HCT116 (cell line): ENCODE results near the gene ELF5. TPM values are rescaled to one million over a fixed set of nuclear protein-coding genes. Genes with fewer than 3 reads are reported as not detected.

Experiments used
- ATAC-seq: fragments of 200-7000 bp; cut with Tn5 transposase; 2 replicates; pipeline ENCODE4 v1.9.1; 2020; ENCODE audit warnings: mild to moderate bottlenecking, moderate library complexity
- BruUV-seq: library from RNA; stranded (reverse); fragments of 400-500 nt; replicated peaks from 2 replicates; lab custom pipeline; 2021; lab: Mats Ljungman, UMichigan
- CTCF ChIA-PET: fragments of 300-600 bp; sonication (Branson Sonifier 250); formaldehyde crosslinking; loops from one replicate; lab custom pipeline; 2021; ENCODE audit warnings: antibody characterized with exemption; lab: Charles Lee
- POLR2A ChIA-PET: fragments of 300-600, 350-600 bp; sonication (Branson Sonifier 250); formaldehyde crosslinking; loops from one replicate; lab custom pipeline; 2021; ENCODE audit warnings: antibody characterized with exemption; lab: Charles Lee
- RAD21 ChIA-PET, 2 experiments: fragments of 300-600 bp; sonication (Branson Sonifier 250); formaldehyde crosslinking; loops; one replicate each; lab custom pipeline; 2023; ENCODE audit warnings: low total read pairs in 2 of 2; ENCODE audit not compliant: uncharacterized antibody in 2 of 2, unreplicated experiment in 2 of 2, low non-redundant PET in 1 of 2; lab: Charles Lee
- DNase-seq: peaks from one replicate; pipeline ENCODE4 v3.0.0-alpha.2; 2010; ENCODE audit warnings: low read depth, low spot score
- H2AFZ ChIP-seq: fragments of 200-600 bp; shearing (Covaris generic), sonication (generic); 2 replicates; pipeline ENCODE4 v1.6.1; 2017; ENCODE audit warnings: low read depth, mixed run types, mixed read lengths, antibody characterized with exemption, low read length; ENCODE audit not compliant: poor library complexity, severe bottlenecking
- H3K27ac ChIP-seq: 2 replicates; pipeline ENCODE4 v1.5.1; 2012; ENCODE audit warnings: low read depth, low read length
- H3K27me3 ChIP-seq: fragments of 200-600 bp; sonication (generic); 2 replicates; pipeline ENCODE4 v1.6.1; 2016; ENCODE audit warnings: mixed run types, low read length, mixed read lengths; ENCODE audit not compliant: insufficient read depth
- H3K36me3 ChIP-seq, 2 experiments: fragments of 200-500 bp in 1 of 2; fragments of 200-600 bp in 1 of 2; sonication (Bioruptor generic) in 1 of 2; sonication (generic) in 1 of 2; 2 replicates each; pipeline versions ENCODE4 v1.5.1 to v1.6.1; 2014 to 2016; ENCODE audit warnings: low read length in 2 of 2, inconsistent platforms in 1 of 2, mixed read lengths in 1 of 2, mixed run types in 1 of 2; ENCODE audit not compliant: insufficient read depth in 2 of 2, control insufficient read depth in 1 of 2
- H3K4me1 ChIP-seq, 2 experiments: fragments of 200-600 bp in 1 of 2; sonication (generic) in 1 of 2; 2 replicates each; pipeline versions ENCODE4 v1.5.1 to v1.6.1; 2012 to 2017; ENCODE audit warnings: low read length in 2 of 2, inconsistent platforms in 1 of 2, mild to moderate bottlenecking in 1 of 2, mixed read lengths in 1 of 2, mixed run types in 1 of 2, moderate library complexity in 1 of 2; ENCODE audit not compliant: insufficient read depth in 2 of 2, control insufficient read depth in 1 of 2
- H3K4me2 ChIP-seq: fragments of 200-600 bp; sonication (generic); 2 replicates; pipeline ENCODE4 v1.6.1; 2017; ENCODE audit warnings: mixed run types, low read length, mixed read lengths
- H3K4me3 ChIP-seq, 2 experiments: fragments of 200-600 bp in 1 of 2; sonication (generic) in 1 of 2; replicated peaks in 1 of 2; 2 replicates each; pipeline ENCODE4 v1.5.1; 2011 to 2016; ENCODE audit warnings: low read length in 2 of 2, control low read depth in 1 of 2, low read depth in 1 of 2, mild to moderate bottlenecking in 1 of 2, mixed read lengths in 1 of 2, mixed run types in 1 of 2
- H3K79me2 ChIP-seq: fragments of 200-600 bp; sonication (generic); 2 replicates; pipeline ENCODE4 v1.6.1; 2017; ENCODE audit warnings: mild to moderate bottlenecking, mixed run types, low read length, moderate library complexity, mixed read lengths; ENCODE audit not compliant: insufficient read depth
- H3K9ac ChIP-seq: fragments of 200-600 bp; sonication (generic); 2 replicates; pipeline ENCODE4 v1.6.1; 2016; ENCODE audit warnings: low read length, mixed read lengths
- H3K9me2 ChIP-seq: fragments of 200-600 bp; sonication (generic), shearing (Covaris generic); 2 replicates; pipeline ENCODE4 v1.6.1; 2017; ENCODE audit warnings: mixed run types, mild to moderate bottlenecking, moderate library complexity; ENCODE audit not compliant: insufficient read depth
- H3K9me3 ChIP-seq, 2 experiments: fragments of 200-500 bp in 1 of 2; fragments of 200-600 bp in 1 of 2; sonication (Bioruptor generic) in 1 of 2; sonication (generic) in 1 of 2; 2 replicates each; pipeline ENCODE4 v1.6.1; 2014 to 2017; ENCODE audit warnings: low read length in 2 of 2, mixed read lengths in 2 of 2, inconsistent platforms in 1 of 2, low read depth in 1 of 2, mild to moderate bottlenecking in 1 of 2, mixed run types in 1 of 2, moderate library complexity in 1 of 2; ENCODE audit not compliant: control insufficient read depth in 1 of 2, insufficient read depth in 1 of 2
- H4K20me1 ChIP-seq: fragments of 200-600 bp; sonication (generic), shearing (Covaris generic); 2 replicates; pipeline ENCODE4 v1.6.1; 2017; ENCODE audit warnings: mixed run types, mild to moderate bottlenecking, moderate library complexity; ENCODE audit not compliant: insufficient read depth
- CEBPB ChIP-seq: IDR thresholded peaks from 2 replicates; pipeline ENCODE4 v1.6.1; 2012; ENCODE audit warnings: low read depth
- EGR1 ChIP-seq: IDR thresholded peaks from 2 replicates; pipeline ENCODE4 v1.6.1; 2012; ENCODE audit warnings: low read depth
- EZH2phosphoT487 ChIP-seq: fragments of 200-600 bp; IDR thresholded peaks from 2 replicates; pipeline ENCODE4 v1.6.1; 2018; ENCODE audit warnings: antibody characterized with exemption, borderline replicate concordance
- FOSL1 ChIP-seq: IDR thresholded peaks from 2 replicates; pipeline ENCODE4 v1.6.1; 2012; ENCODE audit warnings: low read depth
- JUND ChIP-seq: IDR thresholded peaks from 2 replicates; pipeline ENCODE4 v1.6.1; 2012
- POLR2A ChIP-seq: IDR thresholded peaks from 2 replicates; pipeline ENCODE4 v1.7.0; 2011; ENCODE audit warnings: borderline replicate concordance; ENCODE audit not compliant: insufficient read depth, insufficient read length; ENCODE audit errors: extremely low read depth
- REST ChIP-seq: IDR thresholded peaks from 2 replicates; pipeline ENCODE4 v1.6.1; 2012; ENCODE audit warnings: low read depth
- SP1 ChIP-seq: IDR thresholded peaks from 2 replicates; pipeline ENCODE4 v1.6.1; 2012; ENCODE audit warnings: low read depth
- SRF ChIP-seq: IDR thresholded peaks from 2 replicates; pipeline ENCODE4 v1.6.1; 2012; ENCODE audit warnings: low read depth
- TCF7L2 ChIP-seq: IDR thresholded peaks from 2 replicates; pipeline ENCODE4 v1.7.0; 2011; ENCODE audit warnings: borderline replicate concordance, inconsistent platforms; ENCODE audit not compliant: insufficient read depth, insufficient read length; ENCODE audit errors: extremely low read depth
- YY1 ChIP-seq: IDR thresholded peaks from 2 replicates; pipeline ENCODE4 v1.6.1; 2011; ENCODE audit warnings: low read length, low read depth, moderate library complexity, mild to moderate bottlenecking; ENCODE audit not compliant: insufficient replicate concordance; ENCODE audit errors: extremely low read depth
- ZBTB33 ChIP-seq: IDR thresholded peaks from 2 replicates; pipeline ENCODE4 v1.6.1; 2011; ENCODE audit warnings: mild to moderate bottlenecking, low read length, moderate library complexity; ENCODE audit not compliant: insufficient replicate concordance; ENCODE audit errors: extremely low read depth
- intact Hi-C: fragments of 100-400 bp; cut with micrococcal nuclease; formaldehyde crosslinking; loops from 2 replicates; pipeline ENCODE4 v1.10.0; 2022
- total RNA-seq: library from RNA; stranded (reverse); gene quantifications from one replicate; pipeline ENCODE4 v1.2.1, GENCODE V29; 2021; ENCODE audit not compliant: unreplicated experiment

The ELF5 gene
- total RNA-seq, 1 experiment from 2014 or later, result 0.32 TPM

GRCh38 chr11:34476849-34477248, 36.7 kb downstream of the ELF5 start:
- intact Hi-C loops, result no loop called here
- Histone ChIP-seq H3K9me3 (no peaks in the 10 kb centered on the region), H3K4me3 (no peak overlapping the region), H3K9ac (no peak overlapping the region), H3K4me1 (peaks cover 16 to 39% of the 10 kb centered on the region in 2 experiments; a peak in 3 of 4 replicates), H2AFZ (no peak overlapping the region), H3K36me3 (peaks cover 0 to 2% of the 10 kb centered on the region in 2 experiments; a peak in 2 of 4 replicates), H3K27ac (no peak overlapping the region), H3K9me2 (no peaks in the 10 kb centered on the region), H3K27me3 (no peaks in the 10 kb centered on the region), H4K20me1 (no peaks in the 10 kb centered on the region), H3K4me2 (peak overlapping the region; percentile 39), H3K79me2 (no peaks in the 10 kb centered on the region)
- DNase-seq (no peak), ATAC-seq (peak; percentile 54; the same call in 1 of the 2 replicates)
- RAD21 ChIA-PET, result no interaction called here
- POLR2A ChIA-PET, result no interaction called here
- TF ChIP-seq TCF7L2, result no peak
- TF ChIP-seq JUND, result no peak
- TF ChIP-seq EGR1, result no peak
- peak; percentile 27; the same call in 1 of the 2 replicates for TF ChIP-seq FOSL1
- no peak for TF ChIP-seq SP1
- TF ChIP-seq POLR2A, result no peak
- no peak for TF ChIP-seq ZBTB33
- CTCF ChIA-PET, result no interaction called here
- no TSS peak for BruUV-seq

- no TSS peak for BruUV-seq
- intact Hi-C loops, result no loop called here
- peaks cover 15 to 38% of the 10 kb centered on the region in 2 experiments; a peak in 3 of 4 replicates for H3K4me1 ChIP-seq
- no peaks in the 10 kb centered on the region for H3K9me2 ChIP-seq
- H3K27ac ChIP-seq, result no peak overlapping the region
- H3K9me3 ChIP-seq, result no peaks in the 10 kb centered on the region
- ATAC-seq (no peak), DNase-seq (no peak)
- peaks cover 0 to 10% of the 10 kb centered on the region in 2 experiments; a peak in 3 of 4 replicates for H3K36me3 ChIP-seq
- ChIA-PET RAD21 (no interaction called here), POLR2A (no interaction called here), CTCF (no interaction called here)
- no peaks in the 10 kb centered on the region for H3K27me3 ChIP-seq
- H3K9ac ChIP-seq, result no peak overlapping the region
- no peaks in the 10 kb centered on the region for H4K20me1 ChIP-seq
- no peak overlapping the region for H3K4me3 ChIP-seq
- H3K79me2 ChIP-seq, result no peaks in the 10 kb centered on the region
- H2AFZ ChIP-seq, result no peak overlapping the region
- no peak overlapping the region for H3K4me2 ChIP-seq
- TF ChIP-seq SRF, result no peak
- no peak for TF ChIP-seq EZH2phosphoT487
- TF ChIP-seq CEBPB, result no peak
- no peak for TF ChIP-seq POLR2A
- no peak for TF ChIP-seq EGR1
- no peak for TF ChIP-seq REST
- no peak for TF ChIP-seq ZBTB33
- no peak for TF ChIP-seq YY1
Observed at GRCh38 chr11:34475656-34476055, 37.9 kb downstream of the ELF5 start.
